DMS79 treated with DMSO at 0.1 percent for 48 hours (cell line): ENCODE results near the gene MRPS17.
"Not testable (repeated sequence)": the region's sequence is repeated elsewhere in the genome, so short reads cannot be mapped to it uniquely, and the experiment has no call there.

Experiments
- DNase-seq: peaks from one replicate; lab custom pipeline; 2025; lab: John Stamatoyannopoulos, UW

Gene MRPS17

DNA sequence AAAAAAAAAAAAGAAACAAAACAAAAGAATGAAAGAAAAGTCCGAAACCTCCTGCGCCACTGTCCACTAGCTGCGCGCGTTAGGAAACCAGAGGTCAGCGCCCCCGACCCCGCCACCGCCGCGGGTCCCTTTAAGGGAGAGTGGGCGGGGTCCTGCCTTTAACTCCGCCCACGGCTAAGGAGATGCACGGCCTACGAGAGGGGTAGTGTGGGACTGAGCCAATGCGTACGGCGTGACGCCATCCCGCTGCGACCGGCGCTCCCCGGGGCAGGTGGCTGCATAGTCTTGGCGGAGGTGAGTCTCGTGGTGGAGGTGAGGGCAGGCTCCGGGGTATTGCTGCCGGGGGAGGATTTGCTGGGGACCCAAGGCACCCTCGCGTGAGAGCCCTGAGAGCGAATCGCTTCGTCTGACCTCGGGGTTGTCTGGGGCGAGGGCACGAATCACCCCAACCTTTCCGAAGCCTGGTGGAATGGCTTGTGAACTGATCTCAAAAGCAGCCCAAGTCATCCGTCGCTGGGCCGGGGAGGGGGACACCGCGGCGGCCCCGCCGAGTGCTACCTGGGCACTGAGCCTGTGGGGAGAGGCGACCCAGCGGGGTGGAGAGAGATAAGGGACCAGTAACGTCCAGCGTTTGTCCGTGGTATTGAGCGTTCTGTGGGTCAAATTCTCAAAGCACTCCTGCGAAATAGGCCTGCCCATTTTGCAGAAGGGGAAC lies at the start of gene MRPS17:
Gene MRPS17, plus strand, starts transcription at position 241 of the 715 bp plus-strand sequence. CDS start 1,319 bp downstream, outside the sequence.
- peak; percentile 83 for DNase-seq

DNA sequence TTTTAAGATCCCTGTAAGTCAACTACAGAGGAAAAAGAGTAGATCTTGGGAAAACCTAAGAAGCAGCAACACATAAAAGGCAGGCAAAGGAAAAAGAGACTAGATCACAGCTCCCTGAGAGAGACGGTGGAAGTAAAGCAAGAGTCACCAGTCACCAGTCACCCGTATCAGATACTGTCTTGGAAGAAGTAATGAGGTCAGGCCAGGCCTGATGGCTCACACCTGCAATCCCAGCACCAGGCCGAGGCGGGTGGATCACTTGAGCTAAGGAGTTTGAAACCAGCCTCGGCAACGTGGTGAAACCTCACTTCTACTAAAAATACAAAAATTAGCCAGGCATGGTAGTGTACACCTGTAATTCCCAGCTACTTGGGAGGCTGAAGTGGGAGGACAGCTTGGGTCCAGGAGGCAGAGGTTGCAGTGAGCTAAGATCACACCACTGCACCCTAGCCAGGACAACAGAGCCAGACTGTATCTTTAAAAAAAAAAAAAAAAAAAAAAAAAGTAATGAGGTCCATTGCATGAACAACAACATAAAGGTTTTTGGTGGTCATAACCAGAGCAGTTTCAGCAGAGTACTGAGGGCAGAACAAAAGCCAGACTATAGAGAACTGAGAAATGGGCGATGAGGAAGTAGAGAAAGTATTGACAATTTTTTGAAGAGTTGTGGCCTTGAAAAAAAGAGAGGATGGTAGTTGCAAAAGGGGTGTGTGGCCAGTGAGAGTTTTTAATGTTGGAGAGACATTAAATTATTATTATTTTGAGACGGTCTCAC lies 47.5 kb upstream of the MRPS17 start:
- no peak for DNase-seq

DNA sequence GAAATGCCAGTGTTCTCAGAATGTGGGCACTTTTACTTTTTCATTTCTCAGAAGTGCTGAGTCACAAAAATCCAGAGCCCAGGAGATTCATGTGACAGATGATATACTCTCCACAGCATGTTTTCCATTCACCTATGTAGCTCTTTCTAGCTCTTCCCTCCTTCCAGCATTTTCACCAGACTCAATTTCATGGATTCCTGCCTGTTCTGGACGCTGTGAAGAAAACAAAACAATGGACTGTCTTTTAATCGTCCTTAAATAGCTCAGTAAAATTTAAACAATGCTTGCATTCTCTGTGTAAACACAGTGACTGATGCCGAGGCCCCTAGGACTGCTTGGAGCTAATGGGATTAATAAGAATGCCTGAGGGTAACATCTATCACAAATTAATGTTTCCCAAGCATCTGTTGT lies 38.9 kb upstream of the MRPS17 start:
- DNase-seq = no peak

DNA sequence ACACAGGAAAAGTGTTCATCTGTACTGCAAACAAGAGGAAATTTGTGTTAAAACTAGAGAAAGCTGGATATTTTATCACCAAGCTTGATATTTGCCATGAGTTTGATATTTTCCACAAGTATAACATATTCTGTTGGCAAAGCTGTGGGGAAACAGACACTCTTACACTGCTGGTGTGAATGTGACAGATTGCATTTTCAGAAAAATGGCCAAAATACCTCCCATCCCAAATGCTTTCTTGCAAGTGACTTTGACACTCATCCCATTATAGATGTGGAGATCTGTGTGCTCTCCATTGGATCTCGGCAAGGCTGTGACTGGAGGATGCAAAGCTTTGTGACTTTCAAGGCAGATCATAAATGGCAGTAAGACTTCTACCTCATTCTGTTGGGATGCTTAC lies 33.9 kb upstream of the MRPS17 start:
- no peak for DNase-seq

DNA sequence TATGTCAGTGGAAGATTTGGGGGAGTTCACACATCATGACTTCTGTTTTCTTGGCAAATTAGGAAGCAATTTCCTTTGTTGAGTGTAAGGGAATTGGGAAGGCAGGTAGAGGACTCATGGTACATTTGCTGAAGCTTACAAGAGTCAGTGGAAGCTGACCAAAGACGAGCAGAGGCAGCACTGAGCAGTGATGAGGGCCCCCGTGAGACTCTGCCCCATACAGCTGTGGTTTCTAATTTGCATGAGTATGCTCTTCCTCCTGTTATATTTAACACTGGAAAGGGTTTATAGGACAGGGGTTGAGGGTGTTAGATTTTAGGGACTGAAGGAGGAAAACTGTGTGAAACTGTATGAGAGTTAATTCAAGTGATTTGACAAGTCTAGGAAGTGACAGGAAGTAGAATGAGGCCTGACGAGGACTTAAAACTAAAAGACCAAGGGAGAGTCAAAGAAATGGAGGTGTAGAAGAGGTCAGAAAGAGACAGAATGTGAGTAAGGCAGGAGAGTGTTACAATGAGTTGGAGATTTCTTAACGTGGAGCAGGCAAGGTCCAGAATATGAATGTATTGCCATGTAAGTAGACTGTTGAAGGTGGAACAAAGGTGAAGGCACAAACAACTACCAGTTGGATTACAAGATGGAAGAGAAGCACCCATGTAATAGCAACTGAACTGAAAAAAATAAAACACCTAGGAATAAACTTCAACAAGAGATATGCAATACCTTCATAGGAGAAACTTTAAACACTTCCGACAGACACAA lies 23.5 kb upstream of the MRPS17 start:
- DNase-seq = no peak

DNA sequence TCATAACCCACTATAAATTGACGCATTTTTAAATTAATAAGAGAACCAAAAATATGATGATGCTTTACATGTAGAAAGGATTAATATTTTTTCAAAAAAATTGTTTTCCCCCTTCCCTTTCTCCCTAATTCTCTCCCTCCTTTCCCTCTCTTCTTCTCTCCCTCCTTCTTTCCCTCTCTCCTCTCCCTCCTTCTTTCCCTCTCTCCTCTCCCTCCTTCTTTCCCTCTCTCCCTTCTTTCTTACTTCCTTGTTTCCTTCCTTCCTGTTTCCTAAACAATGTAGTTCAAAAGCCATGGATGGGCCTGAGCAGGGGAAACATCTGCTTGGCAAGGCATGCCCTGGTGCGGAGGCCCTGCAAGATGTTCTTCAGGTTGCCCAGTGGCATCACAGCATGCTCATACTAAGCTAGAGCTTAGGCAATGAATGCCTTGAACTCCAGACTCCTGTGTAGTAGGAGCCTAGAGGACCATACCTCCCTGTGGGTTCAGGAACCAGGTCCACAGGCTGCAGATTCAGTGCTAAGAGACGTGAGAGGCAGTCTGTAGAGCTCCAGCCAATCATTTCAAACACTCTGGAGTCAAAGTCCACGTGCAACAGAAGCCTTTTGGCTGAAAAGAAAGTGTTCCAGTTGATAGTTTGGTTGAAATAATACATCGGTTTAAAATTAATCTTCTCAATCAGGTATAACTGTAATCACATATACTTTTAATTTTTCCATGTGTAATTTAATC lies 20.1 kb upstream of the MRPS17 start:
- no peak for DNase-seq

DNA sequence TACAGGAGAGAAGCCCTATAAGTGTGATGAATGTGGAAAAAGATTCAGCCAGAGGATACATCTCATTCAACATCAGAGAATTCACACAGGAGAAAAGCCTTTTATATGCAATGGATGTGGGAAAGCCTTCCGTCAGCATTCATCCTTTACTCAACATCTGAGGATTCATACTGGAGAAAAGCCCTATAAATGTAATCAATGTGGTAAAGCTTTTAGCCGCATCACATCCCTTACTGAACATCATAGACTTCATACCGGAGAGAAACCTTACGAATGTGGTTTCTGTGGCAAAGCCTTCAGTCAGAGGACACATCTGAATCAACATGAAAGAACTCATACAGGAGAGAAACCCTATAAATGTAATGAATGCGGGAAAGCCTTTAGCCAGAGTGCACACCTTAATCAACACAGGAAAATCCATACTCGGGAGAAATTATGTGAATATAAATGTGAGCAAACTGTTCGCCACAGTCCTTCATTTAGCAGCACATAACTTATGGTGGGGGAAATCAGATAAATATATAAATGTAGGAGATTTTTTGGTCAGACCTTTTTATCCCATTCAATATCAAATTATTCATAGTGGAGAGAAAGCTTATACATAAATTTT lies 12.1 kb upstream of the MRPS17 start:
- DNase-seq = no peak

DNA sequence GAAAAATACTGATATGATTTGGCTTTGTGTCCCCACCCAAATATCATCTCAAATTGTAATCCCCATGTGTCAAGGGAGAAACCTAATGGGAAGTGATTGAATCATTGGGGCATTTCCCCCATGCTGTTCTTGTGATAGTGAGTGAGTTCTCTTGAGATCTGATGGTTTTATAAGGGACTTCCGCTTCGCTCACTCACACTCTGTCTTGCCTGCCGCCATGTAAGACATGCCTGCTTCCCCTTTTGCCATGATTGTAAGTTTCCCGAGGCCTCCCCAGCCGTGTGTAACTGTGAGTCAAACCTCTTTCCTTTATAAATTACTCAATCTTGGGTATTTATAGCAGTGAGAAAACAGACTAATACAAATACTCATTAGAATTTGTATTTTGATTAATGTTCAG lies 5.1 kb upstream of the MRPS17 start:
- DNase-seq = no peak

DNA sequence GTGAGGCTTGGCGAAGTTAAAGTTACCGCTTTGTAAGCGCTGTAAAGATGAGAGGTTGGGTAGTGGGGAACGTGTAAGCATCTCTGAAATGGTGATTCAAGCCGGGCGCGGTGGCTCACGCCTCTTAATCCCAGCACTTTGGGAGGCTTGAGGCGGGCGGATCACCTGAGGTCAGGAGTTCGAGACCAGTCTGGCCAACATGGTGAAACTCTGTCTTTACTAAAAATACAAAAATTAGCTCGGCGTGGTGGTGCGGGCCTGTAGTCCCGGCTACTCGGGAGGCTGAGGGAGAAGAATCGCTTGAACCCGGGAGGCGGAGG lies 635 bp downstream of the MRPS17 start:
- not testable (repeated sequence) for DNase-seq

DNA sequence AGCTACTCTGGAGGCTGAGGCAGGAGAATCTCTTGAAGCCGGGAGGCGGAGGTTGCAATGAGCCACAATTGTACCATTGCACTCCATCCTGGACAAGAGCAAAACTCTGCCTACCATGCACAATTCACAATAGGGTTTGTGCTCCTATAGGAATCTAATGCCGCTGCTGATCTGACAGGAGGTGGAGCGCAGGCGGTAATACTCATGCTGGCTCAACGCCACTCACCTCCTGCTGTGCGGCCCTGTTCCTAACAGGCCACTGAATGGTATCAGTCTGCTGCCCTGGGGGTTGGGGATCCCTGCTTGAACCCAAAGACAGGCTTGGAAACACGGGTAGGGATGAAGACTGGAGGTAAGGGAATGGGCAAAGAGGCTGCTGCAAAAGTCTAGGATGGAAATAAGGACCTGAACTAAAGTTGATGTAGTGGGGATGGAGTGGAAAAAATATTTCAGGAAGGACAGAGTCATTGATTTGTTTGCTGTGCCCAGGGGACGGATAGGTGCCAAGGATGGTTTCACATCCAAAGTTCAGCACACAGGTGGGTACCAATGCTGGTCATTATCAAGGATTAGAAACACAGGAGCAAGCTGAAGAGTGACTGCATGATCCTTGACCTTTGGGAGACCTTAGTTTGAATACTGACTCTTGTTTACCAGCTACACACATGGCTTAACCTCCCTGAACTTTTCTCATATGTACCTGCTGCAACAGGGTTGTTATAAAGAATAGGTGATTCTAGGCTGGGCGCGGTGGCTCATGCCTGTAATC lies 2.2 kb downstream of the MRPS17 start:
- DNase-seq = no peak

DNA sequence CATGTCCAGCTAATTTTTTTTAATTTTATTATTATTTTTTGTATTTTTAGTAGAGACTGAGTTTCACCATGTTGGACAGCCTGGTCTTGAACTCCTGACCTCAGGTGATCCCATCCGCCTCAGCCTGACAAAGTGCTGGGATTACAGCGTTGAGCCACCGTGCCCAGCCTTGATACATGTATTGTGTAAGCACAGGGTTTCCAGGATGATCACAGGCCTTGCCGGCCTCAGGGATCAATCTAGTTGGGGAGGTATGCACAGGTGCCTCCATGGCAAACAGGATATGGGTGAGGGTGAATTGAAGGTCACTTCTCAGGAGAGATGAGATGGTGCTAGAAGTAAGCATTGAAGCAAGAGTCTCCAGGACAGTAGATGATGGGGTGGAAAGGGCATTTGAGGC lies 5.5 kb downstream of the MRPS17 start:
- DNase-seq = no peak

DNA sequence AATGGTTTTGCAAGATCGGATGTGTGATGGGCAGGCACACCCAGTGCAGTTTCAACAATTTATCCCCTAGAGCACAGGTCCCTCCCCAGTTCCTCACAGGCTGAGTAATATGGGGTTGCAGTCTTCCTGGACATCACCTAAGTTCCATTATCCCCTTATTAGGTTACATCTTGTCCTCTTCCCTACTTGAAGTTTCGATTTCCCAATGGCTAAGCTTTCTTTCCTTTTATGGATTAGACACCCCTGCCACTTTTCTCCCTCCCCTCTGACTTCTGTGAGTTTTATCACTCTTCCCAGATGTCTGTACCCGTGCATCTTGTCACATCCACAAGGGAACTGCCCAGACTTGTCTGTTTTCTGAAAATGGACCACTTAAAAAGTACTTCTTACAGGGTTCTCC lies 10.3 kb downstream of the MRPS17 start:
- DNase-seq = no peak

DNA sequence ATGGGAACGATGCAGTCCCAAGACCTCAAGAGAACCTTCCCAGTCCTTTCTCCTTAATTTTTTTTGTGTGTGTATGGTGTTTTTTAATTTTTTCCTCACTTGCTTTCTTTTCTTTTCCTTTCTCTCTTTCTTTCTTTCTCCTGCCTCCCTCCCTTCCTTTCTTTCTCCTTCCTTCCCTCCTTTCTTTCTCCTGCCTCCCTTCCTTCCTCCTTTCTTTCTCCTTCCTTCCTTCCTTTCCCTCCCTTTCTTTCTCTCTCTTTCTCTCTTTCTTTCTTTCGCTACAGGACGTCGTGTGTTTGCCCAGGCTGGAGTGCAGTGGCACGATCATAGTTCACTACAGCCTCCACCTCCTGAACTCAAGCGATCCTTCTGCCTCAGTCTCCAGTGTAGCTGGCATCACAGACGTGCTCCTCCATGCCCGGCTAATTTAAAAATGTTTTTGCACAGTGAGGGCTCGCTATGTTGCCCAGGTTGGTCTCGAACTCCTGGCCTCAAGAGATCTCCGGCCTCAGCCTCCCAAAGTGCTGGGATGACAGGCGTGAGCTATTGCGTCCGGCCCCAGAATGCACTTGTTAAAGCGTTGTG lies 12.0 kb downstream of the MRPS17 start:
- DNase-seq = no peak

DNA sequence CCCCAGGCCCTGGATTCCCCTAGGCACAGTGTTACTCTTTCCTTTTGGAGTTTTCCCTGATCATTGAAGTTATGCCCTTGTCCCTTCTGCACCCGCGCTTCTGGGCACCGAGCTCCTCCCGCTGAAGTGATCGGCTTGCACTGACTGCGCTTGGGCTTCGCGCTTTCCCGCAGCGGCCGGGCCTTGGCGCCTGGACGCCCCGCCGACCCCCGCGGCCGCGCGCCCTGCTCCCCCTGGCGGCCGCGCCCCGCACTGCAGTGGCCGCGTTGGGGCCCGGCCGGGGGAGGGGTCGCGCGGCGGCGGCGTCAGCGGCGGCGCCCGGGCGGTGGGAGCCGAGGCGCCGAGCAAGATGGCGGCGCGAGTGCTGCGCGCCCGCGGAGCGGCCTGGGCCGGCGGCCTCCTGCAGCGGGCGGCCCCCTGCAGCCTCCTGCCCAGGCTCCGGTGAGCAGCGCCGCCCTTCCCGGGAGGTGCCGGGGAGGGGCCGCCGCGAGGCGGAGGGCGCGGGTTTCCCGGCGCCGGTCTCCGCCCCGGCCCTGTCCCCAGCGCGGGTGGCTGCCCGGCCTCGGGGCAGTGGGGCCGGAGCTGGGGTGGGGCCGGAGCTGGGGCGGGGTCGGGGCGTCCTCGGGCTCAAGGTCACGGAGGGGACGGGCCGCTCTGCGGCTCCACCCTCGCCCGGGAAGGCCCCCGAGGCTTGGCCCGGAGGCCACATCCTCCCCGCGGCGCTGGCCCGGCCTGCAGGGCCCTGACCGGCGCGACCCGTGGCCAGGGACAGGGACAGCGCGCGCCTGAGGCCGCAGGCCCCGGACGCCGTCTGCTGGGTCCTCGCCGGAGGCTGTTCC lies 12.8 kb downstream of the MRPS17 start, which contains the start of gene NIPSNAP2:
Gene NIPSNAP2, plus strand, starts transcription at position 325 of the 839 bp plus-strand sequence. Its CDS starts 25 bp downstream, at position 350.
- peak; percentile 34 for DNase-seq

DNA sequence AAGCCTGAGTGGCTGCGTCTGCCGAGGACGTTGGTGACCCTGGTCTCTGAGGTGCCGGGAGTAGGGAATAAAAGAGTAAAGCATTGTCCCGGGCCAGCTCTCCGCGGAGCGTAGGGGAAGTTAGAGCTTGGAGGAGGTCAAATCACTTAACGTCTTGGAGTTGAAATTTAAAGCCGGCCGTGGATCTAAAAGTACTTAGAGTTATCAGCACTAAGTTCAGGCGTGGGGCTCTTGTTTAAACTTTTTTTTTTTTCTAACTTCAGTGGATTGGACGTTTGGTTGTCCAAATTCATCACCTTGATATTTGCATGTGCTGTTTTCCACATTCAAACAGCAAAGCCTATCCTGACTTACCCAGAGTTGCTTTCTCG lies 13.4 kb downstream of the MRPS17 start:
- peak; percentile 49 for DNase-seq

DNA sequence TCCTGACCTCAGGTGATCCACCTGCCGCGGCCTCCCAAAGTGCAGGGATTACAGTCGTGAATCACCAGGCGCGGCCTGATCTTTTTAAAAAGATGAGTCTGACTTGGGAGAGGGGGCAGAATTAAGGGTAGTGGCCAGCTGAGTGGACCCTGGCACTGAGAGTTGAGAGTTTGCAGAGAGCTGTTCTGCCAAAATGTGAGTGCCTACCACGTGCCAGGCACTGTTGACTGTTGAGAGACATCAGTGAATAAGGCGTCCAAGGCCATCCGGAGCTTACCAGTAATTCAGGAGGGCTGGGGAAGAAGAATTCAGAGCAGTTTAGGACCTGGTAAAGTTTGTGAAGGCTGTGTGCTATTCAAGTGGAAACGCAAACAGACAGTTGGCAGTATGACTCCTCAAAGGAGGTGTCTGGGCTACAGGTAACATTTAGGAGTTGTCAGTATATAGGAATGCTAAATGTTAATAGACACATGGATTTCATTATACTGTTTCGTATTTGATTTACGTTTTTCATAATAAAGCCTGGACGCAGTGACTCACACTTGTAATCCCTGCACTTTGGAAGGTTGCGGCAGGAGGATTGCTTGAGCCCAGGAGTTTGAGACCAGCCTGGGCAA lies 14.2 kb downstream of the MRPS17 start:
- DNase-seq = no peak

DNA sequence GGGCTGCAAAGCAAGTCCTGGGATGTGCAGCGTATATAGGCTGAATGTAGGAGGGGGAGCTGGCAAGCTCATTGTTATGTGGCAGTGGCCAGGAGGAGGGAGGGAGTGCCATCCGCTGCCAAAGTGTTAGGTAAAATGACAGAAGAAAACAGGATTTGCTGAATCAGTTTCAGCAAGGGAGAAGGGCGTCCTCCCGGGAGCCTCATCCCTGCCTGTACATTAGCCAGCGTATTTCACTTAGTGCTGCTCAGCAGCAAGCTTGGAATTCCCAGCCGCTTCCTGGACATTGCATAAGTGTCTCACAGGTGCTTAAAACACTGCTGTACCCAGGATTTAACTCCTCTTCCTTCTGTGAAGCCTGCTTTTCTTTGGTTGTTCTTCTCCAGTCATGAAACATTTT lies 15.2 kb downstream of the MRPS17 start:
- DNase-seq = no peak

DNA sequence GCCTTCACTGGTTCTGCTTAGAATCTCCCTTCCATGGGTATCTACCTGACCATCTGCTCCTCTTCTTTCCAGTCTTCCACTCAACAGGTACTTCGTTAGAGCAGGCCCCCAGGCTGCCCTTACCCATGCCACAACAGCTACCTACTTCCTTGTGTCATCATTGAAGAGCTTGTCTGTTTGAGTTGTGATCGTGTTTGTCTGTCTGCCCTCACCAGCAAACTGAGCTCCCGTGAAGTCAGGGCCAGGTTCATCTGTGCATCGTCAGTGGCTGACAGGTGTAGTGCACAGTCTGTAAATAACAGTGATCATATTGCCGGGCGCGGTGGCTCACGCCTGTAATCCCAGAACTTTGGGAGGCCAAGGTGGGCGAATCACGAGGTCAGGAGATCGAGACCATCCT lies 17.7 kb downstream of the MRPS17 start:
- DNase-seq = no peak

DNA sequence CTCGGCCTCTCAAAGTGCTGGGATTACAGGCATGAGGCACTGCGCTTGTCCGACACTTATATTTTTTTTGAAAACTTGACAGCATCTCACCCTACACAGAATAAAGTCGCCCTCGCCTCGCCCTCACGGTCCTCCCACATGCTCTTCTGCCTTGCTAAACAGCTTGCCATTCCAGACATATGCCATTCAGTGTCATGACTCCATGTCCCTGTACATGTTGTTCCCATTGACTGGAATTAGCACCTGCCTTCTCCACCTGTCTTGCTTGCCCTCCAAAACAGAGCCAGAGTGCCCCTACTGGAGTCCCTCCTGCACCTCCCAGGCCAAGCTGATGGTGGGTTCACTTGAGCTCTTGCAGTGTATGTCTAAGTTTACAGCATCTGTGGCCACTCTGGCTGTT lies 18.9 kb downstream of the MRPS17 start:
- DNase-seq = no peak
